ENCODE measurements around the gene NTM.

NTM gene

GRCh38 chr11:131691181-131692041, 321.0 kb downstream of the NTM start:
- DNase-seq = peak; percentile 57

GRCh38 chr11:131692151-131692550, 321.7 kb downstream of the NTM start:
- peak; percentile 24 for DNase-seq

- DNase-seq = no peak
These were observed 322.5 kb downstream of the NTM start for GRCh38 chr11:131692961-131693360.

GRCh38 chr11:131693756-131694155, 323.3 kb downstream of the NTM start:
- no peak for DNase-seq

- peak; percentile 80 for DNase-seq
These were observed 324.4 kb downstream of the NTM start for GRCh38 chr11:131694526-131695424.

GRCh38 chr11:131695889-131696429, 325.5 kb downstream of the NTM start:
- no peak for DNase-seq

- DNase-seq = no peak
These were observed 326.3 kb downstream of the NTM start for GRCh38 chr11:131696690-131697089.

GRCh38 chr11:131703311-131703710, 332.9 kb downstream of the NTM start:
- DNase-seq = no peak

GRCh38 chr11:131704682-131705081, 334.3 kb downstream of the NTM start:
- DNase-seq = no peak

GRCh38 chr11:131710511-131710910, 340.1 kb downstream of the NTM start:
- no peak for DNase-seq

- DNase-seq = no peak
These were observed 342.5 kb downstream of the NTM start for GRCh38 chr11:131712897-131713296.

GRCh38 chr11:131713529-131714134, 343.2 kb downstream of the NTM start:
- DNase-seq = no peak

- no peak for DNase-seq
These were observed 347.2 kb downstream of the NTM start for GRCh38 chr11:131717616-131718015.

GRCh38 chr11:131723088-131723487, 352.7 kb downstream of the NTM start:
- no peak for DNase-seq

GRCh38 chr11:131724436-131724975, 354.1 kb downstream of the NTM start:
- no peak for DNase-seq

GRCh38 chr11:131734871-131735270, 364.5 kb downstream of the NTM start:
- no peak for DNase-seq

- no peak for DNase-seq
These were observed 366.9 kb downstream of the NTM start for GRCh38 chr11:131737357-131737756.

- no peak for DNase-seq
These were observed 368.9 kb downstream of the NTM start for GRCh38 chr11:131739243-131739882.

- DNase-seq = no peak
These were observed 374.4 kb downstream of the NTM start for GRCh38 chr11:131744847-131745246.

GRCh38 chr11:131745405-131745804, 375.0 kb downstream of the NTM start:
- DNase-seq = peak; percentile 4

GRCh38 chr11:131746201-131746600, 375.8 kb downstream of the NTM start:
- DNase-seq = no peak
